Lower lobe of right lung (tissue), 2 donors: Measurements from ENCODE around the gene VAC14. TPM values are rescaled to one million over a fixed set of nuclear protein-coding genes. Genes with fewer than 3 reads are reported as not detected.
A peak's percentile ranks its signal among the peaks of the same experiment; 100 is the strongest.

ENCODE experiments used
- ATAC-seq, 2 donors: fragments of 200-7000 bp; cut with Tn5 transposase; one replicate each; pipeline ENCODE4 v1.9.1; 2020 to 2022; ENCODE audit warnings: mild to moderate bottlenecking in 2 of 2, moderate library complexity in 2 of 2
- DNase-seq: peaks from one replicate; pipeline ENCODE4 v3.0.0-alpha.2; 2020
- H3K27ac ChIP-seq: fragments of 200-600 bp; one replicate; pipeline ENCODE4 v1.8.0; 2022
- H3K27me3 ChIP-seq: fragments of 200-600 bp; one replicate; pipeline ENCODE4 v1.8.0; 2022; ENCODE audit warnings: low read depth
- H3K36me3 ChIP-seq: fragments of 200-600 bp; one replicate; pipeline ENCODE4 v1.8.0; 2022; ENCODE audit warnings: mild to moderate bottlenecking
- H3K4me1 ChIP-seq: fragments of 200-600 bp; one replicate; pipeline ENCODE4 v1.8.0; 2022
- H3K4me3 ChIP-seq: fragments of 200-600 bp; one replicate; pipeline ENCODE4 v1.8.0; 2022; ENCODE audit warnings: mild to moderate bottlenecking
- H3K9me3 ChIP-seq: fragments of 200-600 bp; one replicate; pipeline ENCODE4 v1.8.0; 2022
- intact Hi-C: fragments of 100-400 bp; cut with DNase I; formaldehyde crosslinking; loops from one replicate; pipeline ENCODE4 v1.11.0; 2022
- total RNA-seq: library from RNA; stranded (reverse); fragmentation: NEBNext Ultra II Directional; extraction: Animal tissue kit (Norgen Biotek cat#: 25700); gene quantifications from one replicate; pipeline ENCODE4 v1.2.1, GENCODE V29; 2021
- TF ChIP-seq, protein P1 (sequence below): fragments of 200-600 bp; IDR thresholded peaks from one replicate; pipeline ENCODE4 v1.8.0; 2022; ENCODE audit warnings: antibody characterized with exemption, mild to moderate bottlenecking
- donor health status: DM: no; HTN: yes; CAD: no; lungs with severe emphysema.

The VAC14 gene
- total RNA-seq, 1 donor from 2014 or later: 49.1 TPM

DNA sequence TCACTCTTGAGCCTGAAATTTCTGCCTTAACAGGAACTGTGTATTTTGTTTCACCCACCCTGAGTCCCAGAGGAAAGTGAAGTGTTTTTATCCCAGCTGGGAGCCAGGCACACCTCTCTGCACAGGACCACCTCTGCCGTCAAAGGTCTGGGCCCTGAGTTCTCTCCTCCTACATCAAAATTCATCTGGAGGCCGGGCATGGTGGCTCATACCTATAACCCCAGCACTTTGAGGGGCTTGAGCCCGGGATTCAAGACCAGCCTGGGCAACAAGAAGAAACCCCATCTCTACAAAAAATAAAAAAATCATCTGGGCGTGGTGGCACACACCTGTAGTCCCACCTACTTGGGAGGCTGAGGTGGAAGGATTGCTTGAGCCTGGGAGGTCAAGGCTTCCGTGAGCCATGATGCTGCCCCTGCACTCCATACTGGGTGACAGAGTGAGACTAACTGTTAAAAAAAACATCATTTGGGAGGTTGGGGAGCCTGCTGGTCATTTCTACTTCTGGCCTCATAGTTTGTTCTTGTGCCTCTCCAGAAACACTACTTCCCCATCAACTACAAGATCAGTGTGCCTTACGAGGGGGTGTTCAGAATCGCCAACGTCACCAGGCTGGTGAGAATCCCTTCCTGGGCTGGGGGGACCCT lies 144.8 kb downstream of the VAC14 start:
- Histone ChIP-seq H3K27ac (no peak overlapping the region), H3K27me3 (no peaks in the 10 kb centered on the region), H3K36me3 (no peaks in the 10 kb centered on the region), H3K9me3 (no peaks in the 10 kb centered on the region), H3K4me1 (peaks cover 5% of the 10 kb centered on the region), H3K4me3 (no peak overlapping the region)
- TF ChIP-seq, protein P1, sequence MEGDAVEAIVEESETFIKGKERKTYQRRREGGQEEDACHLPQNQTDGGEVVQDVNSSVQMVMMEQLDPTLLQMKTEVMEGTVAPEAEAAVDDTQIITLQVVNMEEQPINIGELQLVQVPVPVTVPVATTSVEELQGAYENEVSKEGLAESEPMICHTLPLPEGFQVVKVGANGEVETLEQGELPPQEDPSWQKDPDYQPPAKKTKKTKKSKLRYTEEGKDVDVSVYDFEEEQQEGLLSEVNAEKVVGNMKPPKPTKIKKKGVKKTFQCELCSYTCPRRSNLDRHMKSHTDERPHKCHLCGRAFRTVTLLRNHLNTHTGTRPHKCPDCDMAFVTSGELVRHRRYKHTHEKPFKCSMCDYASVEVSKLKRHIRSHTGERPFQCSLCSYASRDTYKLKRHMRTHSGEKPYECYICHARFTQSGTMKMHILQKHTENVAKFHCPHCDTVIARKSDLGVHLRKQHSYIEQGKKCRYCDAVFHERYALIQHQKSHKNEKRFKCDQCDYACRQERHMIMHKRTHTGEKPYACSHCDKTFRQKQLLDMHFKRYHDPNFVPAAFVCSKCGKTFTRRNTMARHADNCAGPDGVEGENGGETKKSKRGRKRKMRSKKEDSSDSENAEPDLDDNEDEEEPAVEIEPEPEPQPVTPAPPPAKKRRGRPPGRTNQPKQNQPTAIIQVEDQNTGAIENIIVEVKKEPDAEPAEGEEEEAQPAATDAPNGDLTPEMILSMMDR: no peak
- DNase-seq (peak; percentile 20), ATAC-seq (no peak)
- intact Hi-C loops: no loop called here

DNA sequence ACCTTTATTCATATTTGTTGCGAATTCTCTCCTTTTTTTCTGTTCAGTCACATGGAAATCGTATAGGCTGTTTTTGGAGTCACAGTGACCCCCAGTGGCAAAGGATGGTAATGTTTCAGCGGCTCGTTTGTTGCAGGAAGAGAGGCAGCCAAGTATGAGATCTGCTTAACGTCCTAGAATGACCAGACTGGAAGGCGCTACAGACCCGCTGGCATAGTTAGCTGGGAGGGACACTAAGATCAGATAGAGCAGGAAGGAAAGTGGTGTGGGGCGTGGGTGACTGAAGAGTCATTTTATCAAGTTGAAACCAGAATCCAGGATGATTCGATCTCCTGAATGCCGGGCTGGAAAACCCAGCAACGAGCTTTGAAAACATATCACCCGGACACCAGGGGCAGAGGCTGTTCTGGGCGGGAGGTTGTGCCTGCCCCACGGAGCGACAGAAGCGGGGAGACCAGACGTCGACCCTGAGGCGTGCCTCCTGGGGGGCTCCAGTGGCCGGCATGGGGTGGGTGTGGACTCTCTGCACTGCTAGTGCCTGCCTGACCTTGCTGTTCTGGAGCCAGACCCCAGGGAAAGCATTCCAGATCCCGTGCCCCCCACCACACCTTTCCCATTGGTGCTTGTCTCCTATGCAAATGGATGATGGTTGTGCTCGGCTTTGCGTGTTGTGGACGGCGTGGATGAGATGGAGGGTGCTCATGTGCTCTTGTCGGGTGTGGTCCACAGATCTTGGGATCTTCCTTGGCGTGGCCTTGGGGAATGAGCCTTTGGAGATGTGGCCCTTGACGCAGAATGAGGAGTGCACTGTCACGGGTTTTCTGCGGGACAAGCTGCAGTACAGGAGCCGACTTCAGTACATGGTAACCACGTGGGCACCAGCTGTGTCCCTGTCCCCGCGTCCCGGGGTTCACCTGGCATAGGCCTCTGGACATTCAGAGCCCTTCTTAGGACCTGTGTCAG lies 146.9 kb downstream of the VAC14 start:
- intact Hi-C loops: no loop called here
- Histone ChIP-seq H3K4me3 (peak overlapping the region; percentile 26), H3K36me3 (no peaks in the 10 kb centered on the region), H3K4me1 (peaks cover 5% of the 10 kb centered on the region), H3K27me3 (no peaks in the 10 kb centered on the region), H3K27ac (peak overlapping the region; percentile 44), H3K9me3 (no peaks in the 10 kb centered on the region)
- no peak for DNase-seq
- ATAC-seq: peak; percentile 82 to 87
- TF ChIP-seq, protein P1: peak; percentile 90

DNA sequence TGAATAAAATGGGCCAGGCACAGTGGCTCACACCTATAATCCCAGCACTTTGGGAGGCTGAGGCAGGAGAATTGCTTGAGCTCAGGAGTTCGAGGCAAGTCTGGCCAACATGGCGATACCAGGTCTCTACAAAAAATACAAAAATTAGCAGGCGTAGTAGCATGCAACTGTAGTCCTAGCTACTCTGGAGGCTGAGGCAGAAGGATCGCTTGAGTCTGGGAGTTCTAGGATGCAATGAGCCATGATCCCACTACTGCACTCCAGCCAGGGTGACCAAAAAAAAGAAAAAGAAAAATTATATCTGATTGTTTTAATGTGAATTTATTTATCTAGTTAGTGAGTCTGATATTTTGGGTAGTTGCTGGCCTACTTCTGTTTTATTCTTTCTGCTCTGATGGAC lies 147.6 kb downstream of the VAC14 start:
- intact Hi-C loops: no loop called here
- Histone ChIP-seq H3K9me3 (no peaks in the 10 kb centered on the region), H3K4me1 (peaks cover 5% of the 10 kb centered on the region), H3K36me3 (no peaks in the 10 kb centered on the region), H3K27ac (no peak overlapping the region), H3K4me3 (no peak overlapping the region), H3K27me3 (no peaks in the 10 kb centered on the region)
- TF ChIP-seq, protein P1: no peak
- peak in 1 of 2 donors; percentile 4 for ATAC-seq
- no peak for DNase-seq

DNA sequence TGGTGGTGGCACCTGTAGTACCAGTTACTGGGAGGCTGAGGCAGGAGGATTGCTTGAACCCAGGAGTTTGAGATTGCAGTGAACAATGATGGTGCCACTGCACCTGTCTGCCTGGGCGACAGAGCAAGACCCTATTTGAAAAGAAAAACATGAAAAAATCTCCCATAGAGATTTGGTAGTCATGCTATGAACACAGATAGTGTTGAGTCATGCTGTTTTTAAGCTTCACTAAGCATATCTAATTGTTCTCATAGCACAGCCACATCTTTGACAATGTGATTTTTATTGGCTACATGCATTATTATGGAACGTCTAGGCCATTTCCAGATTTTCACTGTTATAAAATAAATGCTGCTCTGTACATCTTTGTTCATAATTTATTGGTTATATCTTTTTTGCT lies 148.6 kb downstream of the VAC14 start:
- TF ChIP-seq, protein P1: no peak
- no peaks in the 10 kb centered on the region for H3K36me3 ChIP-seq
- H3K4me1 ChIP-seq: peaks cover 5% of the 10 kb centered on the region
- ATAC-seq (no peak), DNase-seq (no peak)
- intact Hi-C loops: no loop called here
- H3K9me3 ChIP-seq: no peaks in the 10 kb centered on the region
- no peak overlapping the region for H3K4me3 ChIP-seq
- H3K27ac ChIP-seq: no peak overlapping the region
- H3K27me3 ChIP-seq: no peaks in the 10 kb centered on the region

- H3K27ac ChIP-seq: no peak overlapping the region
- peaks cover 5% of the 10 kb centered on the region for H3K4me1 ChIP-seq
- intact Hi-C loops: no loop called here
- DNase-seq: no peak
- no peaks in the 10 kb centered on the region for H3K27me3 ChIP-seq
- no peak overlapping the region for H3K4me3 ChIP-seq
- no peaks in the 10 kb centered on the region for H3K36me3 ChIP-seq
- TF ChIP-seq, protein P1: no peak
- H3K9me3 ChIP-seq: no peaks in the 10 kb centered on the region
- ATAC-seq: no peak
These were observed 149.4 kb downstream of the VAC14 start for GRCh38 chr16:70651524-70651923.
